Stimulated activated CD8-positive, alpha-beta memory T cell treated with anti-CD3 and anti-CD28 coated beads, Interleukin-7, amount 100 ng/mL, for 1 hour (primary cell): ENCODE data around the gene NARF.
"Not testable (repeated sequence)": the region's sequence is repeated elsewhere in the genome, so short reads cannot be mapped to it uniquely, and the experiment has no call there.

Source experiments
- DNase-seq, 2 donors: peaks; one replicate each; pipeline ENCODE4 v3.0.0-alpha.2; 2020; ENCODE audit warnings: low read depth in 2 of 2

NARF gene

DNA sequence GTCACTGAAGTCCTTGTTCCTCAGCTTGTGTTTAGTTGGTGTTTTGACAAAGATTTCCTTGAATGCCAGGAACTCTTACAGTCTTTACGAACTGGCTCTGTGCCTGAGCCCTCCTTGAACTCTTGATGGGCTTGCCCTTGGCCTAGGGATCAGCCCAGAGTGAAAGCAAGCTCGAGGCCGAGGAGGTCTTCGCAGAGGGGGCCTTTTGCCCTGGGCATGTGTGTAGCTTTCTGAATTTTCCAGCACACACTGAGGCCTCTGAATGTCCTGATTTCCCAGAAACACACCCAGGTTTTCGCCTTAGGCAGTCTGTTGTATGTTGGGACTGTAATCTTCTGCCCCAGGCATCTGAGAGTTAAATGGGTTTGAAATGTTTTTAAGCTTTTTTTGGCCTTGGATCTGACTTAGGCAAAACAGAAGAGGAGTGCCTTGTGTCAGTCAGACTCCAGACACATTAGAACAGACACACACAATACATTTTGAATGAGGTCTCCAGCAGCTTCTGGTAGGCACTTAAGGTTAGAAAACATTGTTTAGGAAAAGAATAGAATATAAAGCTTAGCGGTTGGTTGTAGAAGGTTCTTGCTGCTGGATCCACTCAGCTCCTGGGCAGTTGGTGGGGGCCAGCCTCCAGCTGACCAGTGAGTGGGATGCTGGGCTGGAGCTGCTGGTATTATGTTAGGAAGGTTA lies 78.1 kb downstream of the NARF start:
- DNase-seq = no peak

GRCh38 chr17:82537228-82537627 lies 78.7 kb downstream of the NARF start:
- not testable (repeated sequence) for DNase-seq

GRCh38 chr17:82539076-82539475 lies 80.5 kb downstream of the NARF start:
- DNase-seq = not testable (repeated sequence)
